Measurements from ENCODE around the gene SGSM2.

The SGSM2 gene

DNA sequence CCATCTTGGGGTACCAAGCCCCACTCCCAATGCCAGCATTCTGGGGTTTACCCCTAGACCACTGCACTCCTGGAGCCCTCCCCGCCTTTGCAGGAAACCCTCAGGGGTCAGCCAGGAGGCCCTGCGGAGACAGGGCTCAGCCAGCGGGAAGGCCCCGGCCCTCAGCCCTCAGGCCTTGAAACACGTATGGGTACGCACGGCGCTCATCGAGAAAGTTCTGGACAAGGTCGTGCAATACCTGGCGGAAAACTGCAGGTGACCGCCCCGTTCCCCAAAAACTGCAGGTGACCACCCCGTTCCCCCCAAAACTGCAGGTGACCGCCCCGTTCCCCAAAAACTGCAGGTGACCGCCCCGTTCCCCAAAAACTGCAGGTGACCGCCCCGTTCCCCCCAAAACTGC is 24.7 kb downstream of the SGSM2 start:
- TF ChIP-seq, protein P1, sequence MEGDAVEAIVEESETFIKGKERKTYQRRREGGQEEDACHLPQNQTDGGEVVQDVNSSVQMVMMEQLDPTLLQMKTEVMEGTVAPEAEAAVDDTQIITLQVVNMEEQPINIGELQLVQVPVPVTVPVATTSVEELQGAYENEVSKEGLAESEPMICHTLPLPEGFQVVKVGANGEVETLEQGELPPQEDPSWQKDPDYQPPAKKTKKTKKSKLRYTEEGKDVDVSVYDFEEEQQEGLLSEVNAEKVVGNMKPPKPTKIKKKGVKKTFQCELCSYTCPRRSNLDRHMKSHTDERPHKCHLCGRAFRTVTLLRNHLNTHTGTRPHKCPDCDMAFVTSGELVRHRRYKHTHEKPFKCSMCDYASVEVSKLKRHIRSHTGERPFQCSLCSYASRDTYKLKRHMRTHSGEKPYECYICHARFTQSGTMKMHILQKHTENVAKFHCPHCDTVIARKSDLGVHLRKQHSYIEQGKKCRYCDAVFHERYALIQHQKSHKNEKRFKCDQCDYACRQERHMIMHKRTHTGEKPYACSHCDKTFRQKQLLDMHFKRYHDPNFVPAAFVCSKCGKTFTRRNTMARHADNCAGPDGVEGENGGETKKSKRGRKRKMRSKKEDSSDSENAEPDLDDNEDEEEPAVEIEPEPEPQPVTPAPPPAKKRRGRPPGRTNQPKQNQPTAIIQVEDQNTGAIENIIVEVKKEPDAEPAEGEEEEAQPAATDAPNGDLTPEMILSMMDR (conservative IDR thresholded peaks at IDR 0.05; ENCODE audit: low read length) = no peak
- no peak for DNase-seq (ENCODE audit: low read depth)
- H3K4me3 ChIP-seq (ENCODE audit: low read length) = no peak overlapping the region

DNA sequence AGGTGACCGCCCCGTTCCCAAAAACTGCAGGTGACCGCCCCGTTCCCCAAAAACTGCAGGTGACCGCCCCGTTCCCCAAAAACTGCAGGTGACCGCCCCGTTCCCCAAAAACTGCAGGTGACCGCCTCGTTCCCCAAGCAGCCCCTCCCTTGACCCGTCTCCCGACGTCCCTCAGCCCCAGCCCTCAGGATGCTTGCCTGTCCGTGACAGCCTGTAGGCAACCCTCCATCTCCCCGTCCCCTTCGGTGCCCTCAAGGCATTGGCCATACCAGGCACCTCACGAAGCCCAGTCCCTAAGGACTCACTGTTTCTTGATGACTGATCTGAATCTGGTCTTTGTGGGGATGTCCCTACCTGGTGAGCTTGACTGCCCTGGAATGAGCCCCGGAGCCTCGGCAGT is 25.1 kb downstream of the SGSM2 start:
- H3K4me3 ChIP-seq (ENCODE audit: low read length) = no peak overlapping the region
- TF ChIP-seq, protein P1 (conservative IDR thresholded peaks at IDR 0.05; ENCODE audit: low read length) = no peak
- no peak for DNase-seq (ENCODE audit: low read depth)

DNA sequence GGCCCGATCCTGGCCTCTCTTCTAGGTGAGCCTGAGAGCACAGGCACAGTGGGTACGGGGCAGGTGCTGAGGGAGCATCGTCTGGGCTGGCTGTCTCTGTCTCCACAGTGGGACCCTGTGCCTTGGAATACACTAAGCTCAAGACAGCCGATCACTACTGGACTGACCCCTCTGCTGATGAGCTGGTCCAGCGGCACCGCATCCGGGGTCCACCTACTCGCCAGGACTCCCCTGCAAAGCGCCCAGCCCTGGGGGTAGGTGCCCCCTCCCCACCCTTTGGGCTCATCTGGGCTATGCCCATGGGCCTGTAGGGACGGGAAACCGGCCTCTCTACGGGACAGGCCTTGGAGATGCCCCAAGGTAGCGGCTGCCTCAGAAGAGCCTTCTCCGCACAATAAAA is 25.6 kb downstream of the SGSM2 start:
- no peak overlapping the region for H3K4me3 ChIP-seq (ENCODE audit: low read length)
- TF ChIP-seq, protein P1 (conservative IDR thresholded peaks at IDR 0.05; ENCODE audit: low read length) = no peak
- no peak for DNase-seq (ENCODE audit: low read depth)

DNA sequence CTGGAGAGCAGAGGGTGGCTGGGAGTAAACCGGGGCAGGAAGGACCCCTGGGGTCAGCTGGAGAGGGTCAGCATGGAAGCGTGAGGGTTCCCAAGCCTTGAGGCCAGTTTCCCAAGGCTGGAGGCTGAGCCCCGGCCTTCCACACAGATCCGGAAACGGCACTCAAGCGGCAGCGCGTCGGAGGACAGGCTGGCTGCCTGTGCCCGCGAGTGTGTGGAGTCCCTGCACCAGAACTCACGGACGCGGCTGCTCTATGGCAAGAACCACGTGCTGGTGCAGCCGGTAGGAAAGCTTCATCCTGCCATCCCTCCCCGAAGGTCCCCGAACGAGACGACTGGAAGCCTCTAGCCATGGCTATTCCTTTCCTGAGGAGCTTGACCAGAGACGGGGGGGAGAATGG is 26.0 kb downstream of the SGSM2 start:
- no peak overlapping the region for H3K4me3 ChIP-seq (ENCODE audit: low read length)
- no peak for DNase-seq (ENCODE audit: low read depth)
- TF ChIP-seq, protein P1 (conservative IDR thresholded peaks at IDR 0.05; ENCODE audit: low read length) = no peak

DNA sequence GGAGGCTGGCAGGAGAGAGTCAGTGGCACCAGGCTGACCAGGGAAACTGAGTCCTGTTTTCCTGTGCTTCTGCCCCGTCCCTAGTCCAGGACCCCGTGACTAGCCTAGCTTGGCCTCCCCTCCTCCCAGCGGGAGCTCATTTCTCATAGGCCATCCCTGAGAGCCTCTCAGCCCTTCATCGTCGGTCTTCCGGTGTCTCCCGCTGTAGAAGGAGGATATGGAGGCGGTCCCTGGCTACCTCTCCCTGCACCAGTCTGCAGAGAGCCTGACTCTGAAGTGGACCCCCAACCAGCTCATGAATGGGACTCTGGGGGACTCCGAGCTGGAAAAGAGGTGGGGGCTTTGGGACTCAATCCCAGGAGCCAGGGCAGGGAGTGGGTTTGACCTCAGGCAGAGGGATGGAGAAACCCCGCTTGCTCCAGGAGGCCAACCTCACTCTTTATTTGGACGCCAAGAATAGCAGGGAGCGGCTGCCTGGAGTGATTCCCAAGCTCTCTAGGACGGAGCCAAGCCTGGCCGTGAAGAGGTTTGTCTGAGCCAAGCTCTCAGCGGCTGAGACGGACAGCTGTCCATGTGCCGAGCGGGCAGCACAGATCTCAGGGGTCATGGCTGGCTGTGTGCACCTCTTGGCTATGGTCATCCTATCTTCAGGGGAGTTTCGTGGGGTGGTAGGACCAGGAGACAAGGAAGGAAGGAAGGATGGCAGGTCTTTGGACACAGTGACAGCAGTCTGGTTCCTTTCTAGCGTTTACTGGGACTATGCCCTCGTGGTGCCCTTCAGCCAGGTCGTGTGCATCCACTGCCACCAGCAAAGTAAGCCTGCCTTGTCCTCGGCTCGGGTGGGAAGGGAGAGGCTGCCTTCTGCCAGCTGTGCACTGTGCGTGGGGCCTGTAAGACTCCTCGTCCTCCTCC is 26.8 kb downstream of the SGSM2 start:
- H3K4me3 ChIP-seq (ENCODE audit: low read length) = no peak overlapping the region
- TF ChIP-seq, protein P1 (conservative IDR thresholded peaks at IDR 0.05; ENCODE audit: low read length) = no peak
- DNase-seq (ENCODE audit: low read depth) = no peak

DNA sequence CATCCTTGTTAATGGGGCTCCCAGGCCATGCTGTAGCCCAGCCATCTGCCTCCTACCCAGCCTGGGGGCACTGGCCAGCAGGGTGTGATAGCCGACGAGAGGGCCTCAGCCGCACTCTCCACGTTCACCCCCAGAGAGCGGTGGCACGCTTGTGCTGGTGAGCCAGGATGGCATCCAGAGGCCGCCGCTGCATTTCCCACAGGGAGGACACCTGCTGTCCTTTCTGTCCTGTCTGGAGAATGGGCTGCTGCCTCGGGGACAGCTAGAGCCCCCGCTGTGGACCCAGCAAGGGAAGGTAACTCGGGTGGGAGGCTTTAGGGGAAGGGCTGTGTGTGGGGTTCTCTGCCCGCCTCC is 27.4 kb downstream of the SGSM2 start:
- no peak overlapping the region for H3K4me3 ChIP-seq (ENCODE audit: low read length)
- TF ChIP-seq, protein P1 (conservative IDR thresholded peaks at IDR 0.05; ENCODE audit: low read length) = no peak
- no peak for DNase-seq (ENCODE audit: low read depth)

DNA sequence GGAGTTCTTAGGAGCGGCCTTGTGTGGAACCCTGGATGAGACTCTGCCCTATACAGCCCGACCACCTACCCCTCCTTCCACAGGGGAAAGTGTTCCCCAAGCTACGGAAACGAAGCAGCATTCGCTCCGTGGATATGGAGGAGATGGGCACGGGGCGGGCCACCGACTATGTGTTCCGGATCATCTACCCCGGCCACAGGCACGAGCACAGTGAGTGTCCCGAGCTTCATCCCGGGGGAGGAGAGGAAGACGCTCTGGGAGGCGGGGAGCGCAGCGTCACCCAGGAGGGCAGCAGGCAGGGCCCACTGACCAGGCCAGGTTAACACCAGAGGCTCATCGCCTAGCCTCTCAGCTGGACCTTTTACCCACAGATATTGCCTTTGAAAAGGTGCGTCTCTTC is 27.8 kb downstream of the SGSM2 start:
- TF ChIP-seq, protein P1 (conservative IDR thresholded peaks at IDR 0.05; ENCODE audit: low read length) = no peak
- no peak overlapping the region for H3K4me3 ChIP-seq (ENCODE audit: low read length)
- no peak for DNase-seq (ENCODE audit: low read depth)

All from AG10803 (cell line).